ENCODE data around the gene RAB11FIP4.

The RAB11FIP4 gene

DNA sequence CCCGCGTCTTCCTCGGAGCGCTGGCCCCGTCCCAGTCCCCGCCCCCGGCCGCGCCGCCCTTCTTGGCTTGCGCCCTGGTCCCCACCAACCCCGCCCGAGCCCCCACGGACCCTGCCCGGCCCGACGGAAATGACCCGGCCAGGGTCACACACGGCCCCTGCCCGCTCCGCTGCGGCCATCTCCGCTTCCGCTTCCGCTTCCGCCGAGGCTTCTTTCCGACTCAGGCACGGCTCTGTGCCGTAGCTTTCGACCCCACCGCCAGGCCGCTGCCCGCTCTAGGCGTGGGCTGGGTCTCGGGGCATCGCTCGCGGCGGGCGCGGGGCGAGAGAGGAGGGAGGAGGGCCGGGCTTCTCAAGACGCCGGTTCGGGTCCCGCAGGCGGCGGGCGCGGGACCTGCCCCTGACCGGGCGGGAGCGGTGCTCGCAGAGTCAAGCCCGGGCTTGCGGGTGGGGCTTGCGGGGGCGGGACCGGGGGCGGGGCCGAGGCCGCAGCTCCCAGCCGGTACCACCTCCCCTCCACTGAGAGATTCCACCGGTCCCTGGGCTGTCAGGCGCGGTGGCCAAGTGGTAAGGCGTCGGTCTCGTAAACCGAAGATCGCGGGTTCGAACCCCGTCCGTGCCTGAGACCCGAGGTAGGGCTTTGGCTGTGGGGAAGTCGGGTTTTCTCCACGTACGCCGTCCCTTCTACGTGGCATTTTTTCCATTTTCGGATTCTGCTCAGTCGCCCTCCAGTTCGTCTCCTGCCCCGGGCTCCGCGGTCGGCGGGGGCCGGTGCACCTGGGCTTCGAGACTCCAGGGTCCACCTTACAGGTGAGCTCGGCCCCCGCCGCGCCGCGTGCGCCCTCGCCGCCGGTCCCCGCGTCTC is 158.3 kb downstream of the RAB11FIP4 start:
- peak; percentile 92 for DNase-seq (ENCODE audit: low read depth)

DNA sequence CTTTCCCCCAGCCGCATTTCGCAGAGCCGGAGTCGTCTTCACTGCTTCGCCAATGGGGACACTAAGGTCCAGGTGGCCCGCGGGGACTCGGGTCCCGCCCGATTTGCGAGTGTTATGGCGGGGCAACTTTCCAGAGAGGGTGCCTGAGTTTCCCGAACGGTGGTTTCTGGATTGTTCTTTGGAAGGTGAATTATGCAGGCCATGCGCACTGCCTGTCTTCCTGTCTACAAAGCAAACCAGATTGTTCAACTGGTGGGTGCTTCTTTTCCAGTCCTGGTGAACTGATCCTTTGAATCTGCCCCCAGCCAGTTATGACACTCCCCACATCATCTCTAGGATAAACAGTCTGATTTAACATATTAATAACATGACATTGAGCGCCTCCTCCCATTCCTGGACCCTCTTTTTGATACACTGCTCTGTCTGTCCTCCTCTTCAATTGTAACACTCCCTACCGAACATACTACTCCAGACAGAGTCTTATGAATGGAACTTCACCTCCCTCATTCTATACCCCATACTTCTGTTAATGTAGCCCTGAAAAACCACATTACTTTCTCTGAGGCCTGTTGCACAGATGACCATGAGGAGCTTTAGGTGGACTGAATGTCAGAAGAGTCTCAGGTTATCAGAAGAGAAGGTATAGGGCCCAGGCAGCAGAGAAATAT is 159.0 kb downstream of the RAB11FIP4 start:
- DNase-seq (ENCODE audit: low read depth): no peak

DNA sequence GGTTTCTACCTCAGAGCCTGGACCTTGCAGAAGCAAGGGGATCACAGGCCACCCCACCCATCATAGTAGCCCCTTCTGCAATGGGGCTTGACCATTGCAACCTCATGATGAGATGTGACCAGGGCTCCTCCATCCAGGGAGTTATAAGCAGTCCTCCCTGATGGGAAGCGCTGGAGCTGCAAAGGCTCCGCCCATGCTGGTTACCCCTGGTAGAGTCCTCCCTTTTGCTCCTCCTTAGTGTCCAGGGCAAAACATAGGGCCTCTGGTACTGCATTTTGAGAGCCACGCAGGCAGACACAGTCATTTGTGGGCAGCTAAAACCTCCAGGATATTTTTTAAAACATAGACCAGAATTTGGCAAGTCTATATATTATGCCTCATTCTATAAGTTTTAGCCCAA is 161.1 kb downstream of the RAB11FIP4 start:
- no peak for DNase-seq (ENCODE audit: low read depth)

DNA sequence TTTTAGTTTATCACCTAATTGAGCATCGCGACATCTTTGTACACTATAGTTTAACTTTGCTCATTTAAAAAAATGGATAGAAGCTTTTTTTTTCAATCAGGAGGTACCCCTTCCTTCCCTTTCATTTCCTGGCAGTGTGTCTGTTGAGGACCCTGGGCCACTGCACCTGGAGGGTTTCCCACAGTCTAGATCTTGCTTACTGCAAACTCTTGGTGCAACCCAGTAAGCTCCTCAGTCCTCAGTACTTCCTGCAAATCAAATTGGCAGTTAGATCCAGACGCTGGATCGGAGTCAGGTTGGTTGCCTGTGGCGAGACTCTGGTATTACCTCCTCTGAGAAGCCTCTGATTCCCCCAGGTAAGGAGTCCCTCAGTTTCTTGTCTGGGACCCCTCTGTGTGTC is 162.0 kb downstream of the RAB11FIP4 start:
- DNase-seq (ENCODE audit: low read depth): no peak

DNA sequence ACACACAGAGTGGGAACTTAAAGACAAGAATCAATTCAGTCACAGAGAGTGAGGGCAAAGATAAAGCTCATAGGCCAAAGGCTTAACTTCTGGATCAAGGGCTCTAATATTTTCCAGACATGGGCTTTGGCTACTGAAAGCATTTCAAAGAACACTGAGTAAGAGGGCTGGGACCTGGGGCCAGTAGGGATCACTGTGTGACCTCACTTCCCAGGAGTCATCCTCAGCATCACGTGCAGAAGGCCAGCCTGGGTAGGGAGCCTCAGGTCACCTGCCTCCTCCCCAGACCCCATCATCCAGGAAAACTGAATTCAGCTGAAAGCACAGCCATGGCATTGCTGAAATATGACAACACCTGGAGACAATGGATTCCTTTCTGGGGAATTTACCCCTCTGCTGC is 163.5 kb downstream of the RAB11FIP4 start:
- DNase-seq (ENCODE audit: low read depth): no peak

DNA sequence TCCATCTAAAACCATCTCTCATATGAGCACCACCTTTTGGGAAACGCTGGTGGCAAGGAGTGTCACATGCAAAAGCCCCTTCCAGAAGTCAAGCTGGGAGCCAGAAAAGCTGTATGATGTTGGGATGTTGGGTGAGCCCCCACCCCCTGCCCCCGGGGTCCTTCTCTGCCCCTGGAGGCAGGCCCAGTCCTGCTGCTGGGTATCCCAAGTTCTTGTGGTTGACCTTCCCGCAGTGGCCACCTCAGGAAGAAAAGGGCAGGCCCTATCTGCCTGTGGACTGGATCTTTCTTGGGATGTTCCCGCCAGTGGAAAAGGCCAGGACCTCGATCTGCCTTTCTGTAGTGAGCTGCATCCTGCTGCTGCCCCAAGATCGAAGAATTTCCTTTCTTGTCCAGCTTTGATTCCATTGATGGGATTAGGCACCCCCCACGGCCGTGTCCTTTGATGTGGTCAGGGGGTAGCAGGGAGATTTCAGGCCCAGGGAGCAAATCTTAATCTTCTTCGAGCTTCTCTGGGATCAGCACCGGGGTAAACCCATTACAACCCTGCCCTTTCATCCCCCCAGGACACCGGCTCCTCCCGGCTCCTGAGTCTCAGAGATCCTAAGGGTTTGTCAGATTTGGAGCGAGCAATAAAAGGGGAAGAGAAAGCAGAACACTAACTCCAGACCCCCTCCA is 165.6 kb downstream of the RAB11FIP4 start:
- DNase-seq (ENCODE audit: low read depth): no peak

DNA sequence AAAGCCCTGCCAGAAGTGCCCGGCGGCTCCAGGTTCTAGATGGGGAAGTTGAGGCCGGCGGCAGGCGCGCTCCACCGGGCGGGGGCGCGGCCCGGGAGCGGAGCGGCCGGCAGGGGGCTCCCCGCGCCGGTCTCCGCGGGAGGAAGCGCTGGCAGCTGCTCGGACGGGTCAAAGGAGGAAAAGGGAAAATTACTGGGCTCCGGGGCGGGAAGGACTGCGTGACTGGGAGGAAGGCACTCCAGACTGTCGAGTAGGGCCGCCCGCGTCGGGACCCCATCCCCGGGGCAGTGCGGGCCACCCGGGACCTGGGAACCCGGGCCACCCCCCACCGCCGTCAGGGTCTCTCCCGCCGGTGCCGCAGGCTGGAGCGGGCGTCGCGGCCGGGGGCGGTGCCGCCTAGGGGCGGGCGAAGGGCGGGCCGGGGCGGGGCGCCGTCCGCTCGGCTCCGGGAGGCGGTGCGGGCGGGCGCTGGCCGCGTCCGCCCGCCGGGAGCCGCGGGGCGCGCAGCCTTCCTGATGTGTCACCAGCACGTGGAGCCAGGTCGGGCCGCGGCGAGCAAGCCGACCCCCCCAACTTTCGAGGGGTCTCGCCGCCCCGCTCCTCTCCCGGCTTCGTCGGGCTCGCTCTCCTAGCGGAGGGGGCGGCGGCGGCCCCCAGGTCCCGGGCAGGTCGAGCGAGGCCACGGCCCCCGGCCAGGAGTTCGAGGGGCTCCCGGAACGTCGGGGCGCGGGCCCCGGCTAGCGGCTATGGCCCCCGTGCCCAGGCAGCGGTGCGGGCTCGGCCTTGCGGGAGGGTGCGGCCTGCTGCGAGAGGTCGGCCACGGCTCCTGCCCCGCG is 167.5 kb downstream of the RAB11FIP4 start:
- DNase-seq (ENCODE audit: low read depth): peak; percentile 70

DNA sequence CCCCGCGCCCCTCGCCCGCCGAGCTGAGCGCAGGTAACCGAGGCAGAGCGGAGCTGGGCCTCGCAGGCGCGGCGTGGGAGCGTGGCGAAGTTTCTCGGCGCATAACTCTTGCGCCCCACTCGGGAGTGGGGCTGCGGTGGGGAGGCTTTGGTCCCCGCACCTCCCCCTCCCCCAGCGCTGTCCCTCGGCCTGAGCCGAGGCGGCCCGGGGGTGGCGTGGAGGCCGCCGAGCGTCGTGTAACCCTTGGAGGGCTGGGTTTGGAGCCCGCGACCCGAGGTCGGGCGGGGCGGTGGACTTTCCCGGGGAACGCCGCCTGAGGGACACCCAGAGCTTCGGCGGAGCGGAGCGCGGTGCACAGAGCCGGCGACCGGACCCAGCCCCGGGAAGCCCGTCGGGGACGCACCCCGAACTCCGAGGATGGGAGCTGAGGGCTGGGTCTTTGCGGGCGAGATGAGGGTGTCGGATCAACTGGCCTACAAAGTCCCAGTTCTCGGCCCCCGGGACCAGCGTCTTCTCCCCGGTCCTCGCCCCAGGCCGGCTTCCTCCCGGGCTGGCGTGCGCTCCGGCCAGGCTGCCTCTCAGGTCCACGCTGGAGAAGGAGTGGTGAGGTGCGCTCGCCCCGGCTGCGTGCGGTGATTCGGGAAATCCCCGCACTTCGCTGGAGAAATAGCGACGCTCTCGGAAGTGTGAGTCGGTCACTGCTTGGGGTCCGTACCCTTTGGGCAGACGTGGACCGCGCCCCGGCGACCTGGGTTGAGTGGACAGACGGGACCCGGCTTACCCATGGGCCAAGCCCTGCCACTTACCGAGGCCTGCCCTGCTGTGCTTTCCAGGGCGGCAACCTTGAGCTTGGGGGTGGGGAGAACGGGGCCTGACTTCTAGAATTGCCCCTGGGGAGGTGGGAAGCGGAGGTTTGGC is 168.4 kb downstream of the RAB11FIP4 start:
- DNase-seq (ENCODE audit: low read depth): no peak

DNA sequence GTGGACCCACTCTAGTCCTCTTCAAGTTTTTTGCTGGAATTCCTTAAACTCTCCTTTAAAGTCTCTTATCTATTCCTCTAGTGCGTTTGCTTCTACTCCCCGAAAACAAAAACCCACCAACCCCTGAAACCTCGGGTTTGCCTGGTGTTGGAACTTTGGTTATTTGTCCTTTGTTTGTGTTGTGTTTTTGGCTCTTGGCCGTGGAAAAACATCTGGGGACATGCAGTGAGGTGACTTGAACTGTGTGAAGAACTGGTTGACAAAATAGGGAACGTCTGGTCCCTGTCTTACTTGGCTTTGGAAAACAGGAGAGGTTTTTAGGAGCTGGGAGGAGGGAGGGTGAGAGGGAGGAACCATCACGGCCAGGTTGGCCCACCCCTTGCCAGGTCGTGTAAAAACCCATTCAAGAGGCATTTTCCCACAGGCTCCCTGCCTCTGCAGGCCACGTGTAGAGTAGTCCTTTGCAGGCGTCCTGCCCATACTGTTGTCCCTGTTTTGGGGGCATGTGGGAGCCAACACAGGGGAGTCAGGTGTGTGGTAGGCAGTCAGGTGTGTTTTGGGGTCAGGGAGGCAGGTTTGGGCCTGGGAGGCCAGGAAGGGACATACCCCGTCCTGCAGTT is 169.3 kb downstream of the RAB11FIP4 start:
- no peak for DNase-seq (ENCODE audit: low read depth)

DNA sequence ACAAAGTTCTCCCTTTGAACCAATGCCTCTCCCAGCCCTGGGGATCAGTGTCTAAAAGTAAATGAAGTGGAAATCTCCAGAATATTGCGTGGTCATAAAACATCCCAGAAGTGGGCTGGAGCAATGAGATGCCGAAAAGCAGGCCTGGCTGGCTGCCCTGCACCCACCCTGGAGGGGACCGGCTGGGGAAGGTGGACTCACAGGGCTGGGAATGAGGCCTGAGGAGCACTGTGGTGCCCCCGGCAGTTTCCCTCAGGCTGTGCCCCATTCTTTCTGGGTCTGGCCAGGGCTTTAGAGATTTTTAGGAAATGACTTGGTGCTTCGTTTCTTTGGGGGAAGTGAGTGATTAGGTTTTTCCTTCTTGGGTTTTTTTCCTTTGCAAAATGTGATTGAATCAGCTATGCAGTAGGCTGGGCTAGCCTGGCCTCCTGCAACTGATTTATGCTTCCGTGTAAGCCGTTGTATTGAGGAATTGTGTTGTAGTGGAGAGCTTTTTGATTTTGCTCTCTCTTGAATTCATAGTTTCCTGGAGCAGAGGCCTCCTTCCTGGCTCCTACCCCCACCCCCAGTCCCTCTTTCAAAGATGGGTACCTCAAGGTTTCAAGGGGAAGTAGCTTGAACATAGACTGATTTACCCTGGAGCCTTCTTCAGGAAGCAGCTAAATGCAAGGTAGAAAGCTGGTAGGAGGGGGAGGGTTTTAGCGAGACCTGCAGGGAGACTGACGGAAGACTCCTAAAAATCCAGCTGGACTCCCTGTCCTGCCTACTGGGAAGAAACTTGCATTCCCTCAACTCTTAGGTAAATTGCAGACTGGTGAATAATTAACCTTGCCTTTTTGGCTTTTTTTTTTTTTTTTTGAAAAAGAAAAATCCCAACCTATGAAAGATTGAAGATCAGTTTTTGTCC is 170.2 kb downstream of the RAB11FIP4 start:
- DNase-seq (ENCODE audit: low read depth): peak; percentile 55

DNA sequence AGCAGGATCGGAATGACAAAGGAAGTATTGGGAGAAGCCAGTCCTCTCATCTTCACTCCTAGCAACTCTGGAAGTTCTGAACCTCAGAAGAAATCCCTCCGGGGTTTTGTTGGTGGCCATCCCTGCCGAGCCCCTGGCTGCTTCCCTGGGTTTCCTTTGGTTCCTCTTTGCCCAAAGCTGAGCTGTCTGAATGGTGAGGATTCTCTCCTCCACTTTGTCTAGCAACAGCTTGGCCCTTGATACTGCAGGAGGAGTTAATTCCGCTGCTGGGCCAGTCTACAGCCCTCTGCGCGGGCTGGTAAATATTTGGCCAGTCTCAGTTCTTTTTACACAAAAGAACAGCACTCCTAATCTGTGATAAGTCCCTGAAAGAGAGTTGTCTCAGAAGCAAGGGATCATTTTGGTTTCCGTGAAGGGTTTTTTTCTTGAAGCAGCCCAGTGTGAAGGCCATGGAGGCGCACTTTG is 170.9 kb downstream of the RAB11FIP4 start:
- no peak for DNase-seq (ENCODE audit: low read depth)

DNA sequence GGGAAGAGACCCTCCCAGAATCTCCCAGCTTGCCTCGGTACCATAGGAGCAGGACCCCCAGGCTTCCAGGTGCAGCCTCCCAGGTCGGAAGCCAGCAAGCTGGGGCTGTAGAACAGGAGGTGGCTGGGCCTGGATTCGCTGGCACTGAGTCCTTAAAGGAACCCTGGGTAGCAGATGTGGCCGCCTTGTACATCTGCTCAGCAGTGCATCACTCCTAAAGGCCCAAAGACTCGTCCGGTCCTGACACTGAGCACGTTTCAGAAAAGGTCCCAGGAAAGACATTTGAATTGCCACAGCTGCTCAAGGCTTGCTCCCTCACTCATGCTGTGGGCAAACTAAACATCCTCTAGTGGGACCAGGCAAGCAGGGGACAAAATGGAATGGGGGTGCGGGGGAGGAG is 172.8 kb downstream of the RAB11FIP4 start:
- DNase-seq (ENCODE audit: low read depth): no peak

DNA sequence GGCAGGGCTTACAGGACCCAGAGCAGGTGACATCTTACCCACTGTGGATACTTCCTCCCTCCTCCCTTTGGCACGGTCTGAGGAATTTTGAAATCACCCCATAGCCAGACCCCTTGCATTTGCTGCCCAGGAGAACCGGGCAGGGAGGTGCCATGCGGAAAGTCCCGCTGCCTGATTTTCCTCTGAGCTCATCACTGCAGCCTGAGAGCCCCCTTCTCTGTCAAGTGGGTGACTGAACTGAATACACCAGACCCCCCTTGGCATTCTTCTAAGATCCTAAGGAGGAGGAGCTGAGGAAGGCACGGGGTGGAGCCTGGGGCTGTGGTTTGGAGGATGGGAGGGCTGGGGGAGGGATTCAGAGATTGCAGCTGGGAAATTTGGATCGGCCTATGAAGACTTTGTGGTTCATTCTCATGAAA is 173.4 kb downstream of the RAB11FIP4 start:
- peak; percentile 86 for DNase-seq (ENCODE audit: low read depth)

DNA sequence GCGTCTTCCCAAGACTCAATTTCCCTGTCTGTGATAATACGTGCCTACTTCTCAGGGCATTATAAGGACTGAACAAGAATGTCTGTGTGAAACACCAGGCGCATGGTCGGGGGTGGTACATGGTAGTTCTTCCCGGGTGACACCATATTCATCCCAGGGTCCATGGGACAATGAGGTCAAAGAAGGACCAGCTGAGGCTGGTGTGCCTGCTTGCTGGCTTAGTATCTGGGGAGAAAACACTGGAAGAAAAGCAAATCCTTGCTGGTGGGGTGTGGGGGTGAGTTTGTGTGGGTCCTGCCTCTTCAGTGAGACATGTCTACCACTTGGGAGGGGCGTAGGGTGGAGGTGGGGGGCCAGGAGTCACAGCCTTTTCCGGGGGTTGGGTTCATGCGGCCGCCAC is 174.2 kb downstream of the RAB11FIP4 start:
- DNase-seq (ENCODE audit: low read depth): no peak

DNA sequence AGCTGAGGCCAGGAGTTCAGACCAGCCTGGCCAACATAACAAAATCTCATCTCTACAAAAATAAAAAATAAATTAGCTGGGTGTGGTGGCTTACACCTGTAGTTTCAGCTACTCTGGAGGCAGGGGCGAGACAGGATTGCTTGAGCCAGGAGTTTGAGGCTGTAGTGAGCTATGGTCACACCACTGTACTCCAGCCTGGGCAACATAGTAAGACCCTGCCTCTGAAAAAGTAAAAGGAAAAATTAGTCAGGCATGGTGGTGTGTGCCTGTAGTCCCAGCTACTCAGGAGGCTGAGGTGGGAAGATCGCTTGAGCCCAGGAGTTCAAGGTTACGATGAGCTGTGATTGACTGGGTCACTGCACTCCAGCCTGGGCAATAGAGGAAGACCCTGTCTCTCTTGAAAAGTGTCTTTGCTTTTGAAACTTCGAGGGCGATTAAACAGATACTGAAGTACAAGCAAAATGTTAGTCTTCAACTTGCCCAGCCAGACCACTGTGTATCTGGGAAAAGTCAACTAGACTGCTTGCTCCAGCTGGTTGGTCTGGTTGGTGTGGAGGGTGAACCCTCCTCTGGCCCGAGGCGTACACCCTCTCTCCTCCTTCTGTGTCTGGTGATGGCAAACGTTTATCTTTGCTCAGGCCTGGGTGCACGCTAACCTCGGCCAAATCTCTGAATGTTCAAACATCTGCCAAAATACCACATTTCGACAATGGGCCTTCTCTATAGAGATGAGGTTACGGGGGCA is 174.9 kb downstream of the RAB11FIP4 start:
- DNase-seq (ENCODE audit: low read depth): no peak

DNA sequence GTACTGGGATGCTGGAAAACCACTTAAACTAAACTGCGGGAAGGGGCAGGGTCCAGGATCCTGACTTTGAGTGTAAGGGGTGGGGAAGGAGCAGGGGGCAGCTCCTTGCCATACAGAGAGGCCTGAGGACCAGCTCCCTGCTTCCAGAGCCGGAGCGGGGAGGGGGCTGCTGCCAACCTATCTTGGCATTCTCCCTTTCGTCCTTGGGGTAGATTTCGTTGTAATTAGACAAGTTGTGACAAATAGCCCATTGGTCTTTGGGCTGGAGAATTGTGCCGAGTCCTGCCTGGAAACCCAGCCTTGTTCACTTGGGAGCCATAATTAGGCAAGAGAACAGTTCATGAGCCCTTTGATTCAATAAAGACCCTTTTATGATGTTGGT is 175.5 kb downstream of the RAB11FIP4 start:
- DNase-seq (ENCODE audit: low read depth): no peak

DNA sequence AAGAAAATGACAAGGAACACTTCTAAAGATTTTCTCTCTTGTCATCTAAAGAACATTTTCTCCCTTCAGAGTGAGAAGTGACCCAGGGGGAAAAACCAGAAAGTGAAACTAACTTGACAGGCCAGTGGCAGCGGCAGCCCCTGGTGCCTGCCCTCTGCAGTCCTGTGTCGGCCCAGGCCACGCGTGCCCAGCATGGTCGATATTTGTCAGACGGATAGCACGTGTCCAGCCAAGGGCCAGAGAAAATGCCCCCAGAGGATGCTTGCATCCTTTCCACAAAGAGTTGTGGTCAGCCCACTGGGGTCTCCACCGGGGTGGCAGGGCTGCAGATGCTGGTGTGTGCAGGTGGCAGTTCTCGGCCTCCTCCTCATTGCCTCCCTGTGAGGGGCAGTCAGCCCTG is 176.6 kb downstream of the RAB11FIP4 start:
- no peak for DNase-seq (ENCODE audit: low read depth)

DNA sequence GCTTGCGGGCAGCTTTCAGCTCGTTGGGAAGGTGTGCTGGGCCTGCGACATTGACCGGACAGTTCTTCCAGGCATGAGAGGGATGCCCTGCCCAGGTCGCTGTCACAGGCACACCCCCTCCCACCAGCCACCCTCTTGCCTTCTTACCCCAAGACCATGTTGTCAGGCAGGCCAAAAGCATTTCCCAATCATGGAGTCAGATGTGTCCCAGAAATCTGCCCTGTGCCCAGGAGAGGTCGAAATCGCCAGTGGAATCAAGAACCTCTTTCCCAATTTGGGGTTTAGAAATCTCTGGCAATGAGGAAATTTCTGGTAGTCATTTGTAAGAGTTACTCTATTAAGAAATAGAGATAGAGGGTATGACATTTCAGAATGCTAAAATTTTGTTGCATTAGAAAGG is 177.1 kb downstream of the RAB11FIP4 start:
- peak; percentile 93 for DNase-seq (ENCODE audit: low read depth)

DNA sequence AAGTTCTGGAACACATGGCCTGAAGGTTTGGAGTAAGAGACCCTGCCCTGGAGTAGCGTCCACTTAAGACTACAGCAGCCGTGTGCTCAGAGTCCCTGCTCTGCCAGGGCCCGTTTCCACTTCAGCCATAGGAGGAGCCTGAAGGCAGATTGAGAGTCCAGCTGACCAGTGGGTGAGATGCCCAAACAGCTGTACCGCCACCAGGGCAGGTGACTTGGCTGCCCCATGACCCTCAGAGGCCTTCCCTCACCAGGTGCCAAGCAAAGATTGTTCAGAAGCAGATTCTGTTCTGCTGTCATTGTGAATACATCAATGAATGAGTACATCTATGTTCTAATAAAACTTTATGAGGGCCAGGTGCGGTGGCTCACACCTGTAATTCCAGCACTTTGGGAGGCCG is 178.8 kb downstream of the RAB11FIP4 start:
- no peak for DNase-seq (ENCODE audit: low read depth)
